SK-N-SH (cell line): Measurements from ENCODE around the gene FAIM2. TPM values are rescaled to one million over a fixed set of nuclear protein-coding genes. Genes with fewer than 3 reads are reported as not detected.

Experiments used
- CTCF ChIA-PET: fragments of 300-600, 350-600 bp; formaldehyde crosslinking; extraction: SDS; loops from one replicate; lab custom pipeline; 2021; lab: Yijun Ruan, JAX
- POLR2A ChIA-PET: fragments of 350-600 bp; sonication (Branson Sonifier 250); formaldehyde crosslinking; extraction: SDS; loops from one replicate; lab custom pipeline; 2020; ENCODE audit warnings: antibody characterized with exemption, inconsistent platforms; lab: Yijun Ruan, JAX
- DNase-seq: peaks from one replicate; pipeline ENCODE4 v3.0.0; 2012
- H2AFZ ChIP-seq: fragments of 200-600 bp; sonication (generic); 2 replicates; pipeline ENCODE4 v1.8.1; 2016; ENCODE audit warnings: antibody characterized with exemption, mild to moderate bottlenecking, low read depth
- H3F3A ChIP-seq: fragments of 200-600 bp; sonication (generic); replicated peaks from 2 replicates; pipeline ENCODE3; 2016; ENCODE audit warnings: antibody characterized with exemption, mild to moderate bottlenecking; ENCODE audit not compliant: insufficient read depth
- H3K27ac ChIP-seq, 2 experiments: fragments of 200-500 bp in 1 of 2; fragments of 200-600 bp in 1 of 2; sonication (Bioruptor generic) in 1 of 2; sonication (generic), shearing (Covaris generic) in 1 of 2; 2 replicates each; pipeline versions ENCODE4 v1.5.1 to v1.6.1; 2014 to 2016; ENCODE audit warnings: low read depth in 2 of 2, inconsistent platforms in 1 of 2, low read length in 1 of 2, mild to moderate bottlenecking in 1 of 2, mixed read lengths in 1 of 2
- H3K27me3 ChIP-seq: fragments of 200-600 bp; sonication (generic), shearing (Covaris generic); 2 replicates; pipeline ENCODE4 v1.6.1; 2016; ENCODE audit warnings: mixed run types; ENCODE audit not compliant: insufficient read depth
- H3K36me3 ChIP-seq, 2 experiments: fragments of 200-500 bp in 1 of 2; fragments of 200-600 bp in 1 of 2; sonication (Bioruptor generic) in 1 of 2; sonication (generic) in 1 of 2; replicated peaks in 1 of 2; 2 replicates each; pipeline versions ENCODE3 to v1.5.1; 2014 to 2016; ENCODE audit warnings: low read length in 1 of 2, mild to moderate bottlenecking in 1 of 2; ENCODE audit not compliant: insufficient read depth in 2 of 2, control insufficient read depth in 1 of 2
- H3K4me1 ChIP-seq, 2 experiments: fragments of 200-500 bp in 1 of 2; fragments of 200-600 bp in 1 of 2; sonication (Bioruptor generic) in 1 of 2; sonication (generic), shearing (Covaris generic) in 1 of 2; 2 replicates each; pipeline versions ENCODE4 v1.5.1 to v1.6.1; 2014 to 2016; ENCODE audit warnings: low read depth in 1 of 2, low read length in 1 of 2, mixed run types in 1 of 2; ENCODE audit not compliant: insufficient read depth in 2 of 2, control insufficient read depth in 1 of 2
- H3K4me2 ChIP-seq: fragments of 200-600 bp; sonication (generic), shearing (Covaris generic); 2 replicates; pipeline ENCODE4 v1.6.1; 2017; ENCODE audit warnings: mixed run types
- H3K4me3 ChIP-seq, 2 experiments: fragments of 200-500 bp in 1 of 2; fragments of 200-600 bp in 1 of 2; sonication (Bioruptor generic) in 1 of 2; sonication (generic), shearing (Covaris generic) in 1 of 2; 2 replicates each; pipeline versions ENCODE4 v1.5.1 to v1.8.1; 2014 to 2016; ENCODE audit warnings: low read depth in 2 of 2, inconsistent platforms in 1 of 2, low read length in 1 of 2, mild to moderate bottlenecking in 1 of 2, mixed read lengths in 1 of 2, moderate library complexity in 1 of 2
- H3K79me2 ChIP-seq: fragments of 200-600 bp; sonication (generic); 2 replicates; pipeline ENCODE4 v1.8.1; 2017; ENCODE audit warnings: mild to moderate bottlenecking; ENCODE audit not compliant: insufficient read depth
- H3K9ac ChIP-seq: fragments of 200-600 bp; sonication (generic); 2 replicates; pipeline ENCODE4 v1.6.1; 2017; ENCODE audit warnings: mixed run types
- H3K9me2 ChIP-seq: fragments of 200-600 bp; sonication (generic); 2 replicates; pipeline ENCODE4 v1.6.1; 2017; ENCODE audit warnings: mixed run types
- H3K9me3 ChIP-seq: fragments of 200-600 bp; sonication (generic); 2 replicates; pipeline ENCODE4 v1.6.1; 2017; ENCODE audit warnings: mixed run types, mild to moderate bottlenecking, moderate library complexity
- H4K20me1 ChIP-seq: fragments of 200-600 bp; sonication (generic); 2 replicates; pipeline ENCODE4 v1.6.1; 2017; ENCODE audit warnings: mild to moderate bottlenecking, mixed run types; ENCODE audit not compliant: insufficient read depth
- EZH2phosphoT487 ChIP-seq: fragments of 200-600 bp; sonication (generic); IDR thresholded peaks from 2 replicates; pipeline ENCODE4 v1.6.1; 2017; ENCODE audit warnings: low read depth, mixed run types, mild to moderate bottlenecking, antibody characterized with exemption, moderate library complexity, borderline replicate concordance
- FOXM1 ChIP-seq: IDR thresholded peaks from 2 replicates; pipeline ENCODE4 v1.4.0; 2012; ENCODE audit warnings: low read depth, mild to moderate bottlenecking
- GABPA ChIP-seq: IDR thresholded peaks from 2 replicates; pipeline ENCODE4 v1.4.0; 2012; ENCODE audit warnings: low read depth, mild to moderate bottlenecking
- IRF3 ChIP-seq: fragments of 150-350 bp; IDR thresholded peaks from 2 replicates; pipeline ENCODE4 v1.6.1; 2016; ENCODE audit warnings: mild to moderate bottlenecking, low read depth, low read length
- MEF2A ChIP-seq: IDR thresholded peaks from 2 replicates; pipeline ENCODE4 v1.4.0; 2012; ENCODE audit warnings: low read depth, borderline replicate concordance
- NFIC ChIP-seq: IDR thresholded peaks from 2 replicates; pipeline ENCODE4 v1.4.0; 2012; ENCODE audit warnings: borderline replicate concordance
- NRF1 ChIP-seq: IDR thresholded peaks from 2 replicates; pipeline ENCODE4 v1.6.1; 2012; ENCODE audit warnings: low read depth, mild to moderate bottlenecking, low read length
- REST ChIP-seq: IDR thresholded peaks from 2 replicates; pipeline ENCODE4 v1.6.1; 2012; ENCODE audit warnings: mild to moderate bottlenecking, low read depth, low read length, moderate library complexity
- RXRA ChIP-seq: IDR thresholded peaks from 2 replicates; pipeline ENCODE4 v1.4.0; 2012; ENCODE audit warnings: low read depth, mild to moderate bottlenecking, borderline replicate concordance
- USF1 ChIP-seq: IDR thresholded peaks from 2 replicates; pipeline ENCODE4 v1.4.0; 2012; ENCODE audit warnings: low read depth, borderline replicate concordance
- USF2 ChIP-seq: fragments of 150-350 bp; IDR thresholded peaks from 2 replicates; pipeline ENCODE4 v1.6.1; 2017; ENCODE audit warnings: antibody characterized with exemption, low read length, low read depth, borderline replicate concordance
- WGBS: methylation state at CpG from one replicate; pipeline ENCODE4 v1.1.6; 2017; ENCODE audit warnings: low lambda C conversion rate; 5-methylcytosine and 5-hydroxymethylcytosine counted together
- polyA plus RNA-seq, 3 experiments: library from polyadenylated mRNA; depleted of rRNA; stranded (reverse); fragments of >200 nt; gene quantifications; 2 replicates each; pipeline ENCODE4 v1.2.3, GENCODE V29; 2012

Gene FAIM2
- polyA plus RNA-seq, 1 of the 3 experiments (the other 2 are of a cell fraction), result 11.3 TPM

GRCh38 chr12:49922349-49923034, 18.8 kb upstream of the FAIM2 start:
- 75% methylated on average over 11 of the region's 12 CpGs for WGBS
- POLR2A ChIA-PET, result interaction anchor here (1.3 kb wide), 1 partner anchor 23 kb away, joined by 3 read pairs; no protein-coding TSS in a partner anchor

More at GRCh38 chr12:49922349-49923034, 18.8 kb upstream of the FAIM2 start:
- CTCF ChIA-PET, result interaction anchor here (2.1 kb wide), 1 partner anchor 23 kb away, joined by 10 read pairs; no protein-coding TSS in a partner anchor
- no peak for DNase-seq
- H4K20me1 ChIP-seq, result no peaks in the 10 kb centered on the region
- H3K4me3 ChIP-seq, result no peak overlapping the region
- no peaks in the 10 kb centered on the region for H3K27me3 ChIP-seq
- no peak overlapping the region for H3K4me2 ChIP-seq
- H3K9me3 ChIP-seq, result no peaks in the 10 kb centered on the region
- H3F3A ChIP-seq, result no peaks in the 10 kb centered on the region
- H3K79me2 ChIP-seq, result no peaks in the 10 kb centered on the region
- 0 out of 4 replicates have a peak, but pooled peaks cover 0 to 4% of the 10 kb centered on the region in 2 experiments for H3K4me1 ChIP-seq
- H3K27ac ChIP-seq, result no peak overlapping the region
- TF ChIP-seq IRF3 (no peak), NFIC (no peak), MEF2A (no peak), FOXM1 (no peak), USF2 (no peak), NRF1 (no peak), RXRA (no peak), GABPA (no peak), USF1 (no peak), EZH2phosphoT487 (no peak), REST (no peak)
- no peaks in the 10 kb centered on the region for H3K9me2 ChIP-seq
- H2AFZ ChIP-seq, result no peak overlapping the region
- H3K36me3 ChIP-seq, result no peaks in the 10 kb centered on the region
- no peak overlapping the region for H3K9ac ChIP-seq
